Medulla oblongata (tissue), 1 donor: ENCODE data around the gene S1PR5.
A peak's percentile ranks its signal among the peaks of the same experiment; 100 is the strongest.
"Not testable (repeated sequence)": the region's sequence is repeated elsewhere in the genome, so short reads cannot be mapped to it uniquely, and the experiment has no call there.

Experiments
- DNase-seq: peaks from one replicate; pipeline ENCODE4 v3.0.0-alpha.2; 2015; ENCODE audit errors: extremely low spot score

Gene S1PR5

DNA sequence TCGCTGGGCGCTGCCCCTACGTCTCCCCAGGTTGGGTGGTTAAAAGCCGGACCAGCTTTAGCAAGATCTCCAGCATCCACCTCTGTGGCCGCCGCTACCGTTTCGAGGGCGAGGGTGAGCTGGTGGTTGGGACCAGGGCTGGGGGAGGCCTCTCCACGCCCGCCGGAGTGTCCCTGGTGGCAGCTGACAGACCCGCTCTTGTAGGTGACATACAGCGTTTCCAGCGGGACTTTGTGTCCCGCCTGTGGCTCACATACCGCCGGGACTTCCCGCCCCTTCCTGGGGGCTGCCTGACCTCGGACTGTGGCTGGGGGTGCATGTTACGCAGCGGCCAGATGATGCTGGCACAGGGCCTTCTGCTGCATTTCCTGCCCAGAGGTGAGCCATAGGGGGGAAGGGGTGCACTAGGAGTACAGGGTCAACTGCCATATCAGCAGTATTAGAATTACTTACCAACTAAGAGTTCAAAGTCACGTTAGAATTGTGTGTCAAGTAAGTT is 27.6 kb upstream of the S1PR5 start:
- no peak for DNase-seq

DNA sequence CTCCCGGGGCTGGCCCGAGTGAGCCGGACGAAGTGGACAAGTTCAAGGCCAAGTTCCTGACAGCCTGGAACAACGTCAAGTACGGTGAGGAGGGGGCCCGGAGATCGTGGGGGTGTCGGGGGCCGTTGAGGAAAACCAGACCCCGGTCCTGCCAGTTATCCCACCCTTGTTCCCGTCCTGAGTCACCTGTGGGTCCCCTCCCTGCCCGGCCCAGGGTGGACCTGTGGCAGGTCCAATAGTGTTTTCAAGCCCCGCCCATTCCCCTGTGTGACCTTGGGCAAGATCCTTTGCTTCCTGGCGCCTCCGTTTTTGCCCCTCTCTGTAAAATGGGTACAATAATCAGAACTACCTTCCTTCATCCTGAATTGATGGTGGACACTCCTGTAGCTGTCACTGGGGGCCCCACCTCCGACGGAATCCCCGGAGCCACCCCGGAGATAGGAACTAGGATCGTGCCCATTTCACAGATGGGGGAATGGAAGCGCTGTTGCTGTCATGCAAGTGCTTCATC is 27.1 kb upstream of the S1PR5 start:
- DNase-seq = no peak

DNA sequence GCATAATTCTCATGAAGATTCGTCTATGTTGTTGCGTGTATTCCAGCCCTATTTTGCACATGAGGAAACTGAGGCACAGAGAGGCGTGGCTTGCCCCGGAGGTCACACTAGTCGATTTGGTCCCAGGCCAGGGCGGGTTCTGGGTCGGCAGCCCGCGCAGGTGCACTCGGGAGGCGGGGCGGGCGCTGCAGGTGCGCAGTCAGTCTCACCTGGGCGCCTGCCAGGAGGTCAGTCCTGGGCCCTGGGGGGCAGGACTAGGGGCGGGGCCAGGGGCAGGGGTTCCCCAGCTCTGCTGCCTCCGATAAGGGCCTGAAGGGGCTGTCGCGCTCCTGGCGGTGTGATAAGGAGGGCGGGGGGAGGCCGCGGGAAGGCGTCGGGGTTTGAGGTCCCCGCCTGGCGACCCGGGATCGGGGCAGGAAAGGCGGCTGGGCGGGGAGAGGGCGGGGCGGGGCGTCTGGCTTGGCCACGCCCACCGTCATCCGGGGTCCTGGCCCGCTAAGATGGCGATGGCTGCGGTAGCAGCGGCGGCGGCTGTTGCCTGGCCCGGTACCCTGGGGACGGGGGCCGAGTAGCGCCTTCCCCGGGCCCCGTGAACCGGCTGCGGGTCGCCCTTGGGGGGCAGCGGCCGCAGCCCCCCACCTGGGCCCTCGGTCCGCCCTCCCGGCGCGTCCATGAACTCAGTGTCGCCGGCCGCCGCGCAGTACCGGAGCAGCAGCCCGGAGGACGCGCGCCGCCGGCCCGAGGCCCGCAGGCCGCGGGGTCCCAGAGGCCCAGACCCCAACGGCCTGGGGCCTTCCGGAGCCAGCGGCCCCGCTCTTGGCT is 26.4 kb upstream of the S1PR5 start, which contains the start of gene ATG4D:
Gene ATG4D, plus strand, starts transcription at position 485 of the 822 bp plus-strand sequence. Its CDS starts 187 bp downstream, at position 672.
- peak; percentile 73 for DNase-seq

DNA sequence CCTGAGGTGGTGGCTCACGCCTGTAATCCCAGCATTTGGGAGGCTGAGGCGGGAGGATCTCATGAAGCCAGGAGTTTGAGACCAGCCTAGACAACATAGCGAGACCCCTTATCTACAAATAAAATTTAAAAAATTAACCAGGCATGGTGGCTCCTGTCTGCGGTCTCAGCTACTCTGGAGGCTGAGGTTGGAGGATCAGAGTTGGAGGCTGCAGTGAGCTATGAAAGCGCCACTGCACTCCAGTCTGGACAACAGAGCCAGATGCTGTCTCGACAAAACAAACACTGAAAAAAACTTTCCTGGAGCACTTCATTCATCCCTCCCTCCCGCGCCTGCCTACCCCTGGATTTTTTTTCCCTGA is 25.8 kb upstream of the S1PR5 start:
- DNase-seq = no peak

DNA sequence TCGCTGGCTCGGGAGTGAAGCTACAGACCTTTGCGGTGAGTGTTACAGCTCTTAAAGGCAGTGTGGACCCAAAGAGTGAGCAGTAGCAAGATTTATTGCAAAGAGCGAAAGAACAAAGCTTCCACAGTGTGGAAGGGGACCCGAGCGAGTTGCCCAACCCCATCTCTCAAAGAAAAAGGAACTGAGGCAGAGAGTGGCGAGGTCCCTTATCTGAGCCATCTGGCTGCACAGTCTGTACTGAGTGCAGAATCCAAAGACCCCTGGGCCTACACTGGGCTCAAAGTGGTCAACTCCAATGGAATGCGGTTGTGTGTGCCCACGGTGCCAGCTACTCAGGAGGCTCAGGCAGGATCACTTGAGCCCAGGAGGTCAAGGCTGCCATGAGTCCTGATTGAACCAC is 21.8 kb upstream of the S1PR5 start:
- DNase-seq = not testable (repeated sequence)

DNA sequence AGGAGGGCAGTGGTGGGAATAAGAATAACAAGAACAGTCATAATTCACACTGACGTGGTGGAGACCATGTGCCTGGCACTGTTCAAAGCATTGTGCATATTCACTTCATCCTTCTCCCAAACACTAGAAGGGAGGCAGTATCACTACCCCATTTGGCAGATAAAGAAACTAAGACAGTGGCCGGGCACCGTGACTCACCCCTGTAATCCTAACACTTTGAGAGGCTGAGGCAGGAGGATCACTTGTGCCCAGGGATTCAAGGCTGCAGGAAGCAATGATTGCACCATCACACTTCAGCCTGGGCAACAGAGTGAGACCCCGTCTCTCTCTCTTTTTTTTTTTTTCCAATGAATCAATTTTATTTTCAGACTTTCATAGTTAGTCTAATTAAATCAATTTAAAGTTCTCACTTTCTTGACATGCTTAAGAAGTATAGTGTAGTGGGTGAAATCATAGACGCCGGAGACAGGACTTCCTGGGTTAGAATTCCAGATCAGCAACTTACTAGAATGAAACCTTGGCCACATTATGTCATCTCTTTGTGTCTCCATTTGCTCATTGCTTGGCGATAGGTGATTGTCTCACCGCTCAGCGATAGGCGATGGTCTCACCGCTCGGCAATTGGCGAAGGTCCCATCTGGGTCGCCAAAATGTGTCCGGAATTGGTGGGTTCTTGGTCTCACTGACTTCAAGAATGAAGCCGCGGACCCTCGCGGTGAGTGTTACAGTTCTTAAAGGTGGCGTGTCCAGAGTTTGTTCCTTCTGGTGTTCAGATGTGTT is 21.1 kb upstream of the S1PR5 start:
- DNase-seq = no peak

DNA sequence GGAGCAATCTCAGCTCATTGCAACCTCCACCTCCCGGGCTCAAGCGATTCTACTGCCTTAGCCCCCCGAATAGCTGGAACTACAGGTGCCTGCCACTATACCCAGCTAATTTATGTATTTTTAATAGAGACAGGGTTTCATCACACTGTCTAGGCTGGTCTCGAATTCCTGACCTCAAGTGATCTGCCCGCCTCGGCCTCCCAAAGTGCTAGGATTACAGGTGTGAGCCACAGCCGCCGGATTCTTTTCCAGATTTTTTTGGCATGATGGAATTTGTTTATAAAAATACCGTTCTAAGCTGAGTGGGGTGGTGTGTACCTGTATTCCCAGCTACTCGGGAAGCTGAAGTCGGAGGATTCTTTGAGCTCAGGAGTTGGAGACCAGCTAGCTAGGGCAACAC is 20.4 kb upstream of the S1PR5 start:
- DNase-seq = no peak

DNA sequence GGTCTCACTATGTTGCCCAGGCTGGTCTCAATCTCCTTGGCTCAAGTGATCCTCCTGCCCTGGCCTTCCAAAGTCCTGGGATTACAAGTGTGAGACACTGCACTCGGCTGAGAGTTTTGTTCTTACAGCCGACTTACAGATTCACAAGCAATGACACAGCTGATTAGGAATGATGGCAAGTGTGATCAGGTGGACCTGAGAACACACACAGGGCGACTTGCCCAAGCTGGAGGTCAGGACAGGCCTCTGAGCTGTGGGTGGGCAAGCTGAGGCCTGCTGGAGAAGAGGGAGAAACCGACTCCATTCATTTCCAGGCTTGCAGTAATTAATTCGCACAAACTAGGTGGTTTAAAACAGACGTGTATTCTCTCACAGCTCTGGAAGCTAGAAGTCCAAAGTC is 18.4 kb upstream of the S1PR5 start:
- DNase-seq = no peak

DNA sequence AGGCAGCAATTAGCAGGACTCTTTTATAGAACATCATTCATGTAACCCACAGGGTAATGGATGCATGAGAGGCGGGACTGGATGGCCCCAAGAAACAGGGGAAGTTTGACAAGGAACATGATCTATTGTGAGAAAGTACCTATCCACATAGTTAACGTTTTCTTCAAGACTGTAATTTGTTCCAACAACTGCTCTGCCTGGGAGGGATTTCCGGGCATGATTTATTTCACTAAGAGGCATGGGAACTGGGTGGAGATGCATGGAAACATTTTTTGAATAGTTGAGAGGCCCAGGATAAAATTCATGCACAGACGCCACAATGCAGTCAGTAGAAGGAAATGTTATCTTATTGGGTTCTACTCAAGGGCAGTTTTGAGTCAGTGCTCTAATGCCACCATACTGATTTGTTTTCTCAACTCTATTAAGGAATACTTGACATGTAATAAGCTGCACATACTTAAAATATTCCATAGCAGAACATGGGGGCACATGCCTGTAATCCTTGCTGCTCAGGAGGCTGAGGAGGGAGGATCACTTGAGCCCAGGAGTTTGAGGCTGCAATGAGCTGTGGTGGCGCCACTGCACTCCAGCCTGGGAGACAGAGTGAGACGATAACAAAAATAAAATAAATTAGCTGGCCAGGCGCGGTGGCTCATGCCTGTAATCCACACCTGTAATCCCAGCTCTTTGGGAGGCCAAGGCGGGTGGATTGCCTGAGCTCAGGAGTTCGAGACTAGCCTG is 16.6 kb upstream of the S1PR5 start:
- DNase-seq = no peak

DNA sequence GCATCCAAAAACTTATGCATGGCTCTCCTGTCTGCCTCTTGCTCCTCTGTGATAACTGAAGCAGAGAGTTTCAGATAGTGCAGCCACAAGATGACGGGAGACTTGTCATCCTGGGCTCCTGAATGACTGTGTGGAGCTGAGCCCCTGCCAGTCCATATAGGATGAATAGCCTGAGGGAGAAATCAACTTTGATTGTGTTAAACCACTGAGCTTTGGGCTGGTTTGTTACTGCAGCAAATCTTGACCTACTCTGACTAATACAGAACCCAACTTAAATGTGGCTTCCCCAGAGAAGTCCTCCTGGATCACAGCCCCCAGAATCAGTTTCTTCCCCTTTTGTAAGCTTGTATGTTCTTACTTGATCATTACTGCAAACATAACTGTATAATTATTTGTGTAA is 15.2 kb upstream of the S1PR5 start:
- no peak for DNase-seq

DNA sequence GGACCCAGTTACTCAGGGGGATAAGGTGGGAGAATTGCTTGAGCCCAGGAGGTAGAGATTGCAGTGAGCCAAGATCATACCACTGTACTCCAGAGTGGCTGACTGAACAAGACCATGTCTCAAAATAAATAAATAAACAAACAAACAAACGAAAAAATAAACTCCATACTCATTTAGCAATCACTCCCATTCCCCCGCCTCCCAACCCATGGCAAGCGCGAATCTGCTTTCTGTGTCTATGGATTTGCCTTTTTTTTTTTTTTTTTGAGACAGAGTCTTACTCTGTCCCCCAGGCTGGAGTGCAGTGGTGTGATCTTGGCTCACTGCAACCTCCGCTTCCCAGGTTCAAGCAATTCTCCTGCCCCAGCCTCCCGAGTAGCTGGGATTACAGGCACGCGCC is 9.6 kb upstream of the S1PR5 start:
- DNase-seq = not testable (repeated sequence)

DNA sequence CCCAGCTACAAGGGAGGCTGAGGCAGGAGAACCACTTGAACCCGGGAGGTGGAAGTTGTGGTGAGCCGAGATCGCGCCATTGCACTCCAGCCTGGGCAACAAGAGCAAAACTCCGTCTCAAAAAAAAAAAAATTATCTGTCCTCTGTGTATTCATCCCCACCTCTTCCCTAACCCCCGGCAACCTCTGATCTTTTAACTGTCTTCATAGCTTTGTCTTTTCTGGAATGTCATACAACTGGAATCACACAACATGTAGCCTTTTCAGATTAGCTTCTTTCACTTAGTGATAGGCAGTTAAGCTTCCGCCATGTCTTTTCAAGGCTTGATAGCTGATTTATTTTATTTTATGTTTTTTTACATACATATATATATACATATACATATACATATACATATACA is 8.4 kb upstream of the S1PR5 start:
- no peak for DNase-seq

DNA sequence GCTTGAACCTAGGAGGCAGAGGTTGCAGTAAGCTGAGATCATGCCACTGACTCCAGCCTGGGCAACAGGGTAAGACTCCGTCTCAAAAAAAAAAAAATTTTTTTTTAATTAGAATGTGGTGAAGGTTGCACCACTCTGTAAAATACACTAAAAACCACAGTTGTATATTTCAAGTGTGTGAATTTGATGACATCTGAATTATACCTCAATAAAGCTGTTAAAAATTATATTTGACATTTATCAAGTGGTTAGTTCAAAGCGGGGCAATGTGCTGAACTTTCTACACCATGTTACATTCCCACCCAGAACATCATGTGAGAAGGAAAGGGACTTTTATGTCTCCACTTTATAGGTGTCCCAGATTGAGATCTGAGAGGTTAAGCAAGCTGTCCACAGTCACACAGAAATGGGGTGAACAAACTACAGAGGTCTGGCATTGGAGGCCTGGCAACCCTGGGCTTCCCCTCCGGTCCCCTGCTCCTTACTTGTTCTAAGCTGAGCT is 5.9 kb upstream of the S1PR5 start:
- no peak for DNase-seq

DNA sequence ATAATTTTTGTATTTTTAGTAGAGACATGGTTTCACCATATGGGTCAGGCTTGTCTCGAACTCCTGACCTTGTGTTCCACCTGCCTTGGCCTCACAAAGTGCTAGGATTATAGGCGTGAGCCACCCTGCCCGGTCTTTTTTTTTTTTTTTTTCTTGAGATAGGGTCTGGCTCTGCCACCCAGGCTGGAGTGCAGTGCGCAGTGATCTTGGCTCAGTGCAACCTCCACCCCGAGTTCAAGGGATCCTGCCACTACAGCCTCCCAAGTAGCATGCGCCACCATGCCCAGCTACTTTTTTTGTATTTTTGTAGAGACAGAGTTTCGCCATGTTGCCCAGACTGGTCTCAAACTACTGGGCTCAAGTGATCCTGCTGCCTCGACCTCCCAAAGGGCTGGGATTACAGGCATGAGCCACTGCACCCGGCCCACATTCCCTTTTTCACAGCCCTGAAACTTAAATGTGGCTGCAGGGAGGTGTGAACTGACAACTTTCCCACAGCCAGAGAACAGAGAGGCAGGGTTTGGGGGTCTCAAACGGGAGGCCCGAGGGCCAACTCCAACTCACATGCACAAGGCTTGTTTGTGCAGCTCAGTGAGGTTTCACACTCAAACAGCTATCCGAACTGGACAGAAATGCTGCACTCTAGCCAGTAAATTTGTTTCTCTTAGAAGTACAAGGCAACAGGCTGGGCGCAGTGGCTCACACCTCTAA is 4.4 kb upstream of the S1PR5 start:
- DNase-seq = no peak

DNA sequence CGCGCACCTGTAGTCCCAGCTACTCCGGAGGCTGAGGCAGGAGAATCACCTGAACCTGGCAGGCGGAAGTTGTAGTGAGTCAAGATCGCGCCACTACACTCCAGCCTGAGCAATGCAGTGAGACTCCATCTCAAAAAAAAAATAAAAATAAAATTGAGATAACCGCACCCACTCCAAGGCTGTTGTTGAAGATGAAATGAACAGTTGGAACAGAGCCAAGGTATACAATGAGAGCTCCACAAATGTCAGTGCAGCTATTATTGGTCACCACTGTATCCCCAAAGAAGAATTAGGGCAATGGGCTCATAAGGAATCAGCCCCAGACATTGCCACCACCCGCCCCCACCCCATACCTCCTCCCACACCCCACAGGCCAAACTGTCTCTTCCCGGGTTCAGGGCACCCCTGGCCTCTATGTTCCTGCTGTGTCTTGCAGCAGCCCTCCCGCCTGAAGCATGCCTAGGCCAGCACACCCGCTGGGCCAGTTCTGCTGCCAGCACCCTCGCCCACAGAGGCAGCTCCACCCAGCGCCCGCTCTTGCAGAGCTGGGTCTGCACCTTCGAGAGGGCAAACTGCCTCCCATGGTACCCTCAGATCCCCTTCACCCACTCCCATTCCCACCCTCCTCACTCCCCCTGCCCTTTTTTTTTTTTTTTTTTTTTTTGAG is 3.5 kb upstream of the S1PR5 start:
- no peak for DNase-seq

DNA sequence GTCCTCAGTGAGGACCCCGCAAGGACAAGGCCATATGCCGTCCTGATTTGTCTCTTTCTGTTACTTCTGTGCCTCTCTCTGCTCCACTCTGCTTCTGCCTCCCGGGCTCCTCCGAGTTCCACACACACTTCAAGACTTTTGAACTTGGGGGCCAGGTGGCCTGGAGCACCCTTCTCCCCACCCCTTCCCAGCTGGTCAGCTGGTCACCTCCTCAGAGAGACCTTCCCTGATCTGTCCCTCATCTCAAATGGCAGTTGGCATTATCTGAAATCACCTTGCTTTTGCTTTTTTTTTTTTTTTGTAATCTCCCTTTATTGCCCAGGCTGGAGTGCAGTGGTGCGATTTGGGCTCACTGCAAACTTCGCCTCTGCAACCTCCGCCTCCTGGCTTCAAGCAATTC is 2.2 kb upstream of the S1PR5 start:
- no peak for DNase-seq

DNA sequence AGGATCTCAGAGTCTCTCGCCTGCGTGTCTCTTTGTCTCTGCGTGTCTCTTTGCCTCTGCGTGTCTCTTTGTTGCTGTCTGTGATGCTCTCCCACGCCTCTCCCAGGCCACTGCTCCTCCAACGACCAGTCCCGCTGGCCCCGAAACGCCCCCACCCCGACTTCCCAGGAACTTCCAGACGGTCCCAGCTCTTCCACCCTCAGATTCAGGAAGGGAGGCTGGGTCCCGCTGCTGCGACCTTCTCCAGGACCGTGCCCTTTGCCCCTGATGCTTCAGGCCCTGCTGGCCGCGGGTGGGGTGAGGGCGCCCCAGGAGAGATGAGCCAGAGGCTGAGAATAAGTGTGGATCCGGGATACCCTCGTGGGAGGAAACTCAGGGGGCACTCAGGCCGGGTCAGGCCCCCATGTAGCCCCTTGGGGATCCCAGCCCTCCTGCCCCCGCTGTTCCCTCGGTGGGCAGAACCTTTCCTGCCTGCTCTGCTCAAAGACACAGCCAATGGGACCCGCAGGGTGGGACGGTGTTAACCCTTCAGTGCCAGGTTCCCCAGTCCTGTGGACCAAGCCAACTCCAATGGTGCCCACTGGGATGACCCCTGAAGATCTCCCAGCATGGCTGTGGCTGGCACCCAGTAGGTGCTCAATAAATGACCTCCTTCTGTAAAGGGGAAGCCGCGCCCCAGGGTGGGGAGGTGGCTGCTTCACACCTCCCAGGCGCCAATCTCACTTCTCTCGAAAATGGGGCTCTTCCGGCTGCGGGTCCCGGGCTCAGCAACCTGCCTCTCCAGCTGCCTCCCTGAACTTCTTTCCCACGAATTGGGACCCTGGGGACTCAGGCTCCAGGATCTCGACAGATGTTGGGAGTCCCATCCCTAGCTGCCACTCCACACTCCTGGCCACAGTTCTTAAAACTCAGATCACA is 1.5 kb upstream of the S1PR5 start:
- peak; percentile 55 for DNase-seq

DNA sequence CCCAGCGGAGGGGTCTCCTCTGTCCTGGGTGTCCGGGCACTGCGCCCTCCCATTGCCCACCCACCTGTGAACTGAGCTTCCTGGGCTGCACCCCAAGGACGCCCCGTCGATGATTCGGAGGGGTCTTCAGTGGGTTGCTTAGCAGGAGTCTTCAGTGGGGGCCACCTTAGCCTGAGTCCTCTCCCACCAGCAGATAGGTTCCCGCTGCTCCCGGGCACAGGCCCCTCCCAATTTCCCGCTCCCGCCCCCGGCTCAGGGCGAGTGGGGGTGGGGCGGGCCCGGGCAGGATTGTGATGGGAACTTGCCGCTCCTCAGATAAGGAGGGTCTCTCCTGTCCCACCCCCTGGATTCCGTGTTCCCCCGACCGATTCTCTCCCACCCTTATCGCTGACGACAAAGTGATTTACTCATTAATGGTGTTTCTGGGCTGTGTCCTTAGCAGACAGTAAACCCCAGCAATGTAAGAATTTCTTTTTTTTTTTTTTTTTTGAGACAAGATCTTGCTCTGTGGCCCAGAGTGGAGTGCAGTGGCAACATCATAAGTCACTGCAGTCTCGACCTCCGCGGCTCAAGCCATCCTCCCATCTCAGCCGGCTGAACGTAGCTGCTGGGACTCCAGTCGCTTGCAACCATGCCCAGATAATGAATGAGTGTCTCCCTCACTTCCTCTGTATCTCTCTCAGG is 655 bp upstream of the S1PR5 start:
- peak; percentile 53 for DNase-seq
